Stimulated activated CD4-positive, alpha-beta T cell treated with anti-CD3 and anti-CD28 coated beads, Interleukin-4, amount 100 ng/mL, for 24 hours (primary cell): ENCODE data around the gene PIGL.

Source experiments
- DNase-seq: peaks from one replicate; pipeline ENCODE4 v3.0.0-alpha.2; 2020

The PIGL gene

GRCh38 chr17:16314189-16314588 lies 97.2 kb downstream of the PIGL start:
- DNase-seq = no peak

GRCh38 chr17:16314859-16315258 lies 97.8 kb downstream of the PIGL start:
- DNase-seq = no peak

GRCh38 chr17:16319969-16320368 lies 103.0 kb downstream of the PIGL start:
- no peak for DNase-seq

GRCh38 chr17:16322636-16323035 lies 105.6 kb downstream of the PIGL start:
- DNase-seq = no peak

GRCh38 chr17:16325964-16326363 lies 109.0 kb downstream of the PIGL start:
- DNase-seq = no peak

GRCh38 chr17:16327018-16327417 lies 110.0 kb downstream of the PIGL start:
- DNase-seq = no peak

- DNase-seq = no peak
Observed at GRCh38 chr17:16328997-16329396, 112.0 kb downstream of the PIGL start.

- DNase-seq = no peak
Observed at GRCh38 chr17:16329519-16330271, 112.7 kb downstream of the PIGL start.

- DNase-seq = no peak
Observed at GRCh38 chr17:16338391-16338790, 121.4 kb downstream of the PIGL start.

GRCh38 chr17:16339402-16339801 lies 122.4 kb downstream of the PIGL start:
- DNase-seq = no peak

GRCh38 chr17:16339959-16340358 lies 122.9 kb downstream of the PIGL start:
- no peak for DNase-seq

- no peak for DNase-seq
Observed at GRCh38 chr17:16342979-16343378, 126.0 kb downstream of the PIGL start.

GRCh38 chr17:16343569-16343968 lies 126.6 kb downstream of the PIGL start:
- DNase-seq = no peak

GRCh38 chr17:16345565-16345964 lies 128.6 kb downstream of the PIGL start:
- no peak for DNase-seq

- no peak for DNase-seq
Observed at GRCh38 chr17:16346721-16347271, 129.8 kb downstream of the PIGL start.

- no peak for DNase-seq
Observed at GRCh38 chr17:16348586-16348985, 131.6 kb downstream of the PIGL start.

- no peak for DNase-seq
Observed at GRCh38 chr17:16349431-16349830, 132.4 kb downstream of the PIGL start.

- DNase-seq = no peak
Observed at GRCh38 chr17:16351831-16352230, 134.8 kb downstream of the PIGL start.

- peak; percentile 28 for DNase-seq
Observed at GRCh38 chr17:16352303-16352666, 135.3 kb downstream of the PIGL start.

- peak; percentile 37 for DNase-seq
Observed at GRCh38 chr17:16352667-16353316, 135.8 kb downstream of the PIGL start.

GRCh38 chr17:16353317-16354174 lies 136.5 kb downstream of the PIGL start, which contains the start of gene CENPV:
Gene CENPV, minus strand, starts transcription at chr17:16353469. Its CDS starts 33 bp downstream, at chr17:16353436.
- DNase-seq = peak; percentile 66

- no peak for DNase-seq
Observed at GRCh38 chr17:16354585-16354984, 137.6 kb downstream of the PIGL start.

GRCh38 chr17:16358394-16358793 lies 141.4 kb downstream of the PIGL start:
- DNase-seq = no peak
